Testis (tissue), 2 donors: ENCODE measurements around the gene SMCP.

Source experiments
- CTCF ChIP-seq, 3 experiments: fragments of 450-650 bp in 2 of 3; fragments of 200-600 bp in 1 of 3; sonication (generic) in 1 of 3; IDR thresholded peaks; one replicate each; pipeline ENCODE4 v1.5.1; 2016 to 2019; ENCODE audit warnings: antibody characterized with exemption in 3 of 3, mild to moderate bottlenecking in 2 of 3, moderate library complexity in 1 of 3
- POLR2A ChIP-seq: fragments of 450-650 bp; IDR thresholded peaks from one replicate; pipeline ENCODE4 v1.6.1; 2017; ENCODE audit warnings: antibody characterized with exemption, mild to moderate bottlenecking, moderate library complexity

- TF ChIP-seq CTCF (IDR thresholded peaks at IDR 0.05): no peak
- no peak for TF ChIP-seq POLR2A
Measured at GRCh38 chr1:152861374-152861773, 16.7 kb upstream of the SMCP start.
